Measurements from ENCODE around the gene TARM1. TPM values are rescaled to one million over a fixed set of nuclear protein-coding genes. Genes with fewer than 3 reads are reported as not detected.

TARM1 gene
- not detected in 2 replicates for total RNA-seq

GRCh38 chr19:54081032-54081431 is at the start of gene TARM1:
TARM1 (minus strand) TSS chr19:54081365; CDS start chr19:54081340, 25 bp downstream.

GRCh38 chr19:54115109-54116063 is 34.2 kb upstream of the TARM1 start, which contains the start of the genes PRPF31 and TFPT:
PRPF31 (plus strand) TSS chr19:54115754; CDS start chr19:54118279, 2,525 bp downstream.
TFPT (minus strand) TSS chr19:54115657; CDS start chr19:54115269, 388 bp downstream.

GRCh38 chr19:54102421-54103169 is 21.4 kb upstream of the TARM1 start, which contains the start of gene NDUFA3:
NDUFA3 (plus strand) TSS chr19:54102855; CDS start chr19:54102879, 24 bp downstream.

GRCh38 chr19:54100561-54100960 is 19.4 kb upstream of the TARM1 start, which contains the start of gene OSCAR:
OSCAR (minus strand) TSS chr19:54100803; CDS start chr19:54100792, 11 bp downstream.

GRCh38 chr19:54063350-54064116 is 17.6 kb downstream of the TARM1 start, which contains the start of gene VSTM1:
VSTM1 (minus strand) TSS chr19:54063897; CDS start chr19:54063777, 120 bp downstream.

Other genes with a start within 250 kb of the TARM1 start
- 2.4 and 13.2 TPM in 2 replicates for gene MYADM, start 213.5 kb downstream of the TARM1 start, total RNA-seq
- not detected in 2 replicates for gene PRKCG, start 199.2 kb downstream of the TARM1 start, total RNA-seq
- not detected in 2 replicates for gene CACNG7, start 172.1 kb downstream of the TARM1 start, total RNA-seq
- under 0.01 TPM in 2 replicates for gene CACNG8, start 118.4 kb downstream of the TARM1 start, total RNA-seq
- not detected in 2 replicates for gene CACNG6, start 89.7 kb downstream of the TARM1 start, total RNA-seq
- gene VSTM1, start 17.5 kb downstream of the TARM1 start, total RNA-seq, result not detected in 2 replicates
- 0.07 and 1.0 TPM in 2 replicates for gene OSCAR, start 19.4 kb upstream of the TARM1 start, total RNA-seq
- 7.9 and 16.9 TPM in 2 replicates for gene NDUFA3, start 21.5 kb upstream of the TARM1 start, total RNA-seq
- gene TFPT, start 34.3 kb upstream of the TARM1 start, total RNA-seq, result 7.2 and 7.3 TPM in 2 replicates
- gene PRPF31, start 34.4 kb upstream of the TARM1 start, total RNA-seq, result 35.2 and 46.6 TPM in 2 replicates
- gene CNOT3, start 56.4 kb upstream of the TARM1 start, total RNA-seq, result 10.3 and 25.8 TPM in 2 replicates
- 4.6 and 9.9 TPM in 2 replicates for gene LENG1, start 78.4 kb upstream of the TARM1 start, total RNA-seq
- gene TMC4, start 91.8 kb upstream of the TARM1 start, total RNA-seq, result 26.7 and 71.6 TPM in 2 replicates
- gene MBOAT7, start 108.2 kb upstream of the TARM1 start, total RNA-seq, result 13.3 and 37.7 TPM in 2 replicates
- 49.3 and 58.8 TPM in 2 replicates for gene TSEN34, start 109.9 kb upstream of the TARM1 start, total RNA-seq
- gene RPS9, start 119.5 kb upstream of the TARM1 start, total RNA-seq, result 1,225 and 1,614 TPM in 2 replicates
- gene LILRB3, start 141.6 kb upstream of the TARM1 start, total RNA-seq, result not detected in 2 replicates
- not detected in 2 replicates for gene LILRA6, start 161.4 kb upstream of the TARM1 start, total RNA-seq
- not detected in 2 replicates for gene LILRB5, start 175.9 kb upstream of the TARM1 start, total RNA-seq
- not detected in 2 replicates for gene LILRB2, start 199.7 kb upstream of the TARM1 start, total RNA-seq
- not detected in 2 replicates for gene LILRA5, start 231.8 kb upstream of the TARM1 start, total RNA-seq

All from nasal cavity respiratory epithelium epithelial cell of viscerocranial mucosa (primary cell).